PFSK-1 (cell line): ENCODE results near the gene SLCO3A1.

Experiments
- POLR2AphosphoS5 ChIP-seq: IDR thresholded peaks from 2 replicates; pipeline ENCODE4 v1.6.1; 2012; ENCODE audit warnings: low read depth, mild to moderate bottlenecking, control low read depth, low read length, moderate library complexity
- REST ChIP-seq, 2 experiments: IDR thresholded peaks; 2 replicates each; pipeline versions ENCODE4 v1.6.1 to v1.8.0; 2011 to 2012; ENCODE audit warnings: low read depth in 2 of 2, low read length in 2 of 2, control low read depth in 1 of 2, inconsistent platforms in 1 of 2, mild to moderate bottlenecking in 1 of 2, moderate library complexity in 1 of 2; ENCODE audit not compliant: insufficient read depth in 1 of 2
- SIN3A ChIP-seq: IDR thresholded peaks from 2 replicates; pipeline ENCODE4 v1.6.1; 2012; ENCODE audit warnings: mild to moderate bottlenecking, low read length, moderate library complexity, borderline replicate concordance; ENCODE audit not compliant: insufficient read depth
- TAF1 ChIP-seq: IDR thresholded peaks from 2 replicates; pipeline ENCODE4 v1.6.1; 2012; ENCODE audit warnings: low read length, control low read depth, borderline replicate concordance; ENCODE audit not compliant: insufficient read depth

GRCh38 chr15:92109191-92109873 lies 255.8 kb downstream of the SLCO3A1 start:
- TF ChIP-seq REST (IDR thresholded peaks at IDR 0.05; ENCODE audit: insufficient read depth in 1 of 2, low read depth in 2 of 2, low read length in 2 of 2), result no peak
- no peak for TF ChIP-seq TAF1
- no peak for TF ChIP-seq POLR2AphosphoS5
- no peak for TF ChIP-seq SIN3A
